Heart left ventricle (tissue), 13 donors: ENCODE results near the gene MGARP.
"Not testable (repeated sequence)": the region's sequence is repeated elsewhere in the genome, so short reads cannot be mapped to it uniquely, and the experiment has no call there.

ENCODE experiments used
- POLR2A ChIP-seq, 2 donors: fragments of 450-650 bp; IDR thresholded peaks; one replicate each; pipeline ENCODE4 v1.6.1; 2017; ENCODE audit warnings: antibody characterized with exemption in 2 of 2, mild to moderate bottlenecking in 2 of 2, moderate library complexity in 2 of 2
- TF ChIP-seq, protein P1 (sequence below), 12 donors: fragments of 200-600 bp; sonication (generic) in 4 of 12; IDR thresholded peaks; one replicate each; pipeline versions ENCODE4 v1.5.0 to v1.8.0; 2018 to 2022; ENCODE audit warnings: antibody characterized with exemption in 12 of 12, mild to moderate bottlenecking in 5 of 12
- donor health status: ischemic (EF 13 %, LVEDD 7.1; RV severe dilation, severe dysfunction).
- donor health status: DM: no; HTN: yes; CAD: no.
- donor health status: DM: no; HTN: no; CAD: no.
- donor health status: ischemic (EF 25% LVEDD 6.9; RV normal size, moderate dysfunction).
- donor health status: ischemic (EF 25% LVEDD 5.7; RV mildly dilated, moderate dysfunction).
- donor health status: ischemic (EF 35%, LVEDD 5.7; RV mildly dilated, moderate dysfunction).
- donor health status: nonischemic (EF 11% LVEDD 7.7; RV severe dilation, severe dysfunction).
- donor health status: DM: yes; HTN: yes; CAD: no.
- donor health status: PGD.
- donor health status: ischemic (EF 29% LVEDD 5.4; RV normal size, mild dysfunction).
- donor health status: nonischemic (EF 23%, LVEDD 6.1; RV moderate dilation, normal function).

DNA sequence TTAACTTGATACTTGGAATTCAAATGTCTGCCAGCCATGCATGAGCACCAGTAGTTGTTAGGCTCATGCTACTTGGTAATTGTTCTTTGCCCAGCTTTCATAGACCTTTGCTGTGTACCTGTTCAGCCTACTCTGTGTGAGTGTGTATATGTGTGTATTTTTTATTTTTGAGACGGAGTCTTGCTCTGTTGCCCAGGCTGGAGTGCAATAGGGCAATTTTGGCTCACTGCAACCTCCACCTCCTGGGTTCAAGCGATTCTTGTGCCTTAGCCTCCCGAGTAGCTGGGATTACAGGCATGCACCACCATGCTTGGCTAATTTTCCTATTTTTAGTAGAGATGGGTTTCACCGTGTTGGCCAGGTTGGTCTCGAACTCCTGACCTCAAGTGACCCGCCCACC lies 42.5 kb upstream of the MGARP start:
- TF ChIP-seq, protein P1, sequence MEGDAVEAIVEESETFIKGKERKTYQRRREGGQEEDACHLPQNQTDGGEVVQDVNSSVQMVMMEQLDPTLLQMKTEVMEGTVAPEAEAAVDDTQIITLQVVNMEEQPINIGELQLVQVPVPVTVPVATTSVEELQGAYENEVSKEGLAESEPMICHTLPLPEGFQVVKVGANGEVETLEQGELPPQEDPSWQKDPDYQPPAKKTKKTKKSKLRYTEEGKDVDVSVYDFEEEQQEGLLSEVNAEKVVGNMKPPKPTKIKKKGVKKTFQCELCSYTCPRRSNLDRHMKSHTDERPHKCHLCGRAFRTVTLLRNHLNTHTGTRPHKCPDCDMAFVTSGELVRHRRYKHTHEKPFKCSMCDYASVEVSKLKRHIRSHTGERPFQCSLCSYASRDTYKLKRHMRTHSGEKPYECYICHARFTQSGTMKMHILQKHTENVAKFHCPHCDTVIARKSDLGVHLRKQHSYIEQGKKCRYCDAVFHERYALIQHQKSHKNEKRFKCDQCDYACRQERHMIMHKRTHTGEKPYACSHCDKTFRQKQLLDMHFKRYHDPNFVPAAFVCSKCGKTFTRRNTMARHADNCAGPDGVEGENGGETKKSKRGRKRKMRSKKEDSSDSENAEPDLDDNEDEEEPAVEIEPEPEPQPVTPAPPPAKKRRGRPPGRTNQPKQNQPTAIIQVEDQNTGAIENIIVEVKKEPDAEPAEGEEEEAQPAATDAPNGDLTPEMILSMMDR (IDR thresholded peaks at IDR 0.05): not testable (repeated sequence)
- not testable (repeated sequence) for TF ChIP-seq POLR2A (IDR thresholded peaks at IDR 0.05)
